Glutamatergic neuron (in vitro differentiated cells): ENCODE data around the gene TUBGCP2. TPM values are rescaled to one million over a fixed set of nuclear protein-coding genes. Genes with fewer than 3 reads are reported as not detected.

ENCODE experiments used
- DNase-seq: peaks from one replicate; pipeline ENCODE4 v3.0.0; 2022
- H3K27ac Mint-ChIP-seq: one replicate; pipeline ENCODE4 v1.8.0; 2020; ENCODE audit warnings: mild to moderate bottlenecking, mixed read lengths, inconsistent platforms; ENCODE audit not compliant: unreplicated experiment
- H3K27me3 Mint-ChIP-seq: one replicate; pipeline ENCODE4 v1.8.0; 2020; ENCODE audit warnings: mild to moderate bottlenecking, moderate library complexity, mixed read lengths, inconsistent platforms; ENCODE audit not compliant: unreplicated experiment
- H3K36me3 Mint-ChIP-seq: one replicate; pipeline ENCODE4 v1.8.0; 2020; ENCODE audit warnings: mild to moderate bottlenecking, mixed read lengths, inconsistent platforms; ENCODE audit not compliant: unreplicated experiment
- H3K4me1 Mint-ChIP-seq: one replicate; pipeline ENCODE4 v1.8.0; 2020; ENCODE audit warnings: mild to moderate bottlenecking, low read depth, mixed read lengths, inconsistent platforms; ENCODE audit not compliant: unreplicated experiment
- H3K4me3 Mint-ChIP-seq: one replicate; pipeline ENCODE4 v1.8.0; 2020; ENCODE audit warnings: mild to moderate bottlenecking, mixed read lengths, inconsistent platforms; ENCODE audit not compliant: unreplicated experiment
- H3K9me3 Mint-ChIP-seq: one replicate; pipeline ENCODE4 v1.8.0; 2020; ENCODE audit warnings: mild to moderate bottlenecking, moderate library complexity, mixed read lengths, inconsistent platforms; ENCODE audit not compliant: unreplicated experiment
- CTCF ChIP-seq: fragments of 200-600 bp; sonication (generic); IDR thresholded peaks from one replicate; pipeline ENCODE4 v1.5.0; 2021; ENCODE audit not compliant: partially characterized antibody, unreplicated experiment
- microRNA-seq: library from miRNA; unstranded; fragments of <30 nt; microRNA quantifications from one replicate; pipeline ENCODE4, GENCODE V29; 2020; ENCODE audit not compliant: unreplicated experiment
- total RNA-seq: library from RNA; stranded (reverse); fragmentation: NEBNext Ultra II Directional; extraction: Animal tissue kit (Norgen Biotek cat#: 25700); gene quantifications from one replicate; pipeline ENCODE4 v1.2.1, GENCODE V29; 2021; ENCODE audit not compliant: unreplicated experiment

The TUBGCP2 gene
- total RNA-seq, 1 donor from 2014 or later, result 61.4 TPM

- no peaks in the 10 kb centered on the region for H3K36me3 Mint-ChIP-seq
- H3K4me1 Mint-ChIP-seq, result peaks cover 2% of the 10 kb centered on the region
- TF ChIP-seq CTCF, result no peak
- no peak overlapping the region for H3K27ac Mint-ChIP-seq
- DNase-seq, result peak; percentile 48
- H3K4me3 Mint-ChIP-seq, result peak overlapping the region; percentile 25
- peaks cover 7% of the 10 kb centered on the region for H3K9me3 Mint-ChIP-seq
- H3K27me3 Mint-ChIP-seq, result peaks cover 26% of the 10 kb centered on the region
Measured at GRCh38 chr10:133231244-133231945, 77.3 kb downstream of the TUBGCP2 start.

GRCh38 chr10:133230387-133231195 lies 78.1 kb downstream of the TUBGCP2 start:
- peak; percentile 53 for DNase-seq
- Mint-ChIP-seq H3K27me3 (peaks cover 27% of the 10 kb centered on the region), H3K36me3 (no peaks in the 10 kb centered on the region), H3K27ac (no peak overlapping the region), H3K4me3 (no peak overlapping the region), H3K4me1 (peaks cover 2% of the 10 kb centered on the region), H3K9me3 (peaks cover 7% of the 10 kb centered on the region)
- TF ChIP-seq CTCF, result no peak

GRCh38 chr10:133230044-133230361 lies 78.7 kb downstream of the TUBGCP2 start, which contains the start of gene UTF1:
Gene UTF1, plus strand, starts transcription at chr10:133230217. Its CDS starts 72 bp downstream, at chr10:133230289.
- no peaks in the 10 kb centered on the region for H3K36me3 Mint-ChIP-seq
- no peak within 1 kb of the TSS for H3K27ac Mint-ChIP-seq
- peaks cover 7% of the 10 kb centered on the region for H3K9me3 Mint-ChIP-seq
- TF ChIP-seq CTCF, result no peak
- peaks cover 27% of the 10 kb centered on the region for H3K27me3 Mint-ChIP-seq
- peaks cover 2% of the 10 kb centered on the region for H3K4me1 Mint-ChIP-seq
- peak; percentile 42 for DNase-seq
- H3K4me3 Mint-ChIP-seq, result peak within 1 kb of the TSS; percentile 69

- no peak for TF ChIP-seq CTCF
- peak overlapping the region; percentile 69 for H3K4me3 Mint-ChIP-seq
- H3K9me3 Mint-ChIP-seq, result peaks cover 7% of the 10 kb centered on the region
- H3K27ac Mint-ChIP-seq, result no peak overlapping the region
- H3K27me3 Mint-ChIP-seq, result peaks cover 26% of the 10 kb centered on the region
- no peaks in the 10 kb centered on the region for H3K36me3 Mint-ChIP-seq
- peaks cover 2% of the 10 kb centered on the region for H3K4me1 Mint-ChIP-seq
- no peak for DNase-seq
Measured at GRCh38 chr10:133229265-133230043, 79.2 kb downstream of the TUBGCP2 start.

Small RNAs within 50 kb of the gene (microRNA-seq; reads per million reads assigned to microRNA genes)
- gene MIR202, result not detected

Other genes with a start within 250 kb of the TUBGCP2 start
- 9.1 TPM for gene ADGRA1, start 220.9 kb downstream of the TUBGCP2 start, total RNA-seq
- gene KNDC1, start 148.7 kb downstream of the TUBGCP2 start, total RNA-seq, result 7.4 TPM
- gene UTF1, start 78.7 kb downstream of the TUBGCP2 start, total RNA-seq, result 0.61 TPM
- 1.6 TPM for gene VENTX, start 71.0 kb downstream of the TUBGCP2 start, total RNA-seq
- gene ADAM8, start 32.0 kb downstream of the TUBGCP2 start, total RNA-seq, result 5.4 TPM
- gene ZNF511, start within 50 bp of the TUBGCP2 start, total RNA-seq, result 24.6 TPM
- 19.8 TPM for gene CALY, start 28.0 kb upstream of the TUBGCP2 start, total RNA-seq
- gene PRAP1, start 38.5 kb upstream of the TUBGCP2 start, total RNA-seq, result not detected
- gene FUOM, start 49.1 kb upstream of the TUBGCP2 start, total RNA-seq, result 13.0 TPM
- gene ECHS1, start 64.5 kb upstream of the TUBGCP2 start, total RNA-seq, result 64.2 TPM
- 12.7 TPM for gene PAOX, start 70.4 kb upstream of the TUBGCP2 start, total RNA-seq
- gene MTG1, start 85.3 kb upstream of the TUBGCP2 start, total RNA-seq, result 76.4 TPM
- 2.0 TPM for gene SPRN, start 115.8 kb upstream of the TUBGCP2 start, total RNA-seq
- gene SCART1, start 145.1 kb upstream of the TUBGCP2 start, total RNA-seq, result 3.8 TPM
- gene CYP2E1, start 218.5 kb upstream of the TUBGCP2 start, total RNA-seq, result 7.1 TPM